BLaER1 (cell line): ENCODE measurements around the gene PARP11.

Source experiments
- H3K27ac ChIP-seq: shearing (Covaris generic); formaldehyde crosslinking; 2 replicates; pipeline ENCODE4 v1.8.1; 2022
- H3K27me3 ChIP-seq: shearing (Covaris generic); formaldehyde crosslinking; 2 replicates; pipeline ENCODE4 v1.8.1; 2022
- H3K36me3 ChIP-seq: shearing (Covaris generic); formaldehyde crosslinking; 2 replicates; pipeline ENCODE4 v1.8.1; 2022
- H3K4me1 ChIP-seq: shearing (Covaris generic); formaldehyde crosslinking; 2 replicates; pipeline ENCODE4 v1.8.1; 2022
- H3K4me2 ChIP-seq: shearing (Covaris generic); formaldehyde crosslinking; 2 replicates; pipeline ENCODE4 v1.8.1; 2022
- H3K4me3 ChIP-seq: shearing (Covaris generic); formaldehyde crosslinking; 2 replicates; pipeline ENCODE4 v1.8.1; 2022
- H3K9ac ChIP-seq: shearing (Covaris generic); formaldehyde crosslinking; 2 replicates; pipeline ENCODE4 v1.8.1; 2022
- H3K9me3 ChIP-seq: shearing (Covaris generic); formaldehyde crosslinking; 2 replicates; pipeline ENCODE4 v1.8.1; 2022
- H4K20me1 ChIP-seq: shearing (Covaris generic); formaldehyde crosslinking; 2 replicates; pipeline ENCODE4 v1.8.1; 2022
- Cebpa-rat ChIP-seq: shearing (Covaris generic); IDR thresholded peaks from 2 replicates; pipeline ENCODE4 v1.8.1; 2022

PARP11 gene

GRCh38 chr12:3872800-3873636 lies at the start of gene PARP11:
Gene PARP11, minus strand, starts transcription at chr12:3873399. Its CDS starts 170 bp downstream, at chr12:3873229.
- no peak for TF ChIP-seq Cebpa-rat

GRCh38 chr12:3922033-3922432 lies 48.8 kb upstream of the PARP11 start:
- H3K4me3 ChIP-seq: no peak overlapping the region
- no peak overlapping the region for H3K27ac ChIP-seq
- no peak overlapping the region for H3K9ac ChIP-seq
- no peaks in the 10 kb centered on the region for H3K4me1 ChIP-seq
- H4K20me1 ChIP-seq: no peaks in the 10 kb centered on the region
- no peak for TF ChIP-seq Cebpa-rat
- no peaks in the 10 kb centered on the region for H3K27me3 ChIP-seq
- H3K9me3 ChIP-seq: no peaks in the 10 kb centered on the region
- no peak overlapping the region for H3K4me2 ChIP-seq
- H3K36me3 ChIP-seq: no peaks in the 10 kb centered on the region

More at GRCh38 chr12:3872800-3873636, at the start of gene PARP11:
- peak within 1 kb of the TSS; percentile 71 for H3K4me3 ChIP-seq
- H3K36me3 ChIP-seq: no peaks in the 10 kb centered on the region
- no peaks in the 10 kb centered on the region for H4K20me1 ChIP-seq
- peaks cover 2% of the 10 kb centered on the region; the same call in 1 of the 2 replicates for H3K9me3 ChIP-seq
- H3K27ac ChIP-seq: peak within 1 kb of the TSS; percentile 80
- H3K27me3 ChIP-seq: no peaks in the 10 kb centered on the region
- H3K9ac ChIP-seq: peak within 1 kb of the TSS; percentile 79
- peak within 1 kb of the TSS; percentile 83 for H3K4me2 ChIP-seq
- peaks cover 38% of the 10 kb centered on the region for H3K4me1 ChIP-seq

GRCh38 chr12:3921526-3921925 lies 48.3 kb upstream of the PARP11 start:
- Histone ChIP-seq H4K20me1 (no peaks in the 10 kb centered on the region), H3K27me3 (no peaks in the 10 kb centered on the region), H3K4me3 (no peak overlapping the region), H3K4me1 (no peaks in the 10 kb centered on the region), H3K4me2 (no peak overlapping the region), H3K9me3 (no peaks in the 10 kb centered on the region), H3K27ac (no peak overlapping the region), H3K9ac (no peak overlapping the region), H3K36me3 (no peaks in the 10 kb centered on the region)
- TF ChIP-seq Cebpa-rat: no peak

GRCh38 chr12:3921151-3921471 lies 47.9 kb upstream of the PARP11 start:
- Histone ChIP-seq H3K9ac (no peak overlapping the region), H3K4me2 (no peak overlapping the region), H3K27ac (no peak overlapping the region), H4K20me1 (no peaks in the 10 kb centered on the region), H3K4me1 (no peaks in the 10 kb centered on the region), H3K4me3 (no peak overlapping the region), H3K36me3 (no peaks in the 10 kb centered on the region), H3K27me3 (no peaks in the 10 kb centered on the region), H3K9me3 (no peaks in the 10 kb centered on the region)
- TF ChIP-seq Cebpa-rat: no peak

GRCh38 chr12:3920351-3921150 lies 47.4 kb upstream of the PARP11 start:
- H4K20me1 ChIP-seq: no peaks in the 10 kb centered on the region
- no peak overlapping the region for H3K4me3 ChIP-seq
- no peaks in the 10 kb centered on the region for H3K36me3 ChIP-seq
- TF ChIP-seq Cebpa-rat: no peak
- no peak overlapping the region for H3K4me2 ChIP-seq
- H3K9ac ChIP-seq: no peak overlapping the region
- H3K27ac ChIP-seq: no peak overlapping the region
- no peaks in the 10 kb centered on the region for H3K27me3 ChIP-seq
- H3K9me3 ChIP-seq: no peaks in the 10 kb centered on the region
- no peaks in the 10 kb centered on the region for H3K4me1 ChIP-seq

- H3K27me3 ChIP-seq: no peaks in the 10 kb centered on the region
Measured at GRCh38 chr12:3913278-3913677, 40.1 kb upstream of the PARP11 start.

GRCh38 chr12:3912863-3913262 lies 39.7 kb upstream of the PARP11 start:
- H3K4me1 ChIP-seq: peaks cover 9% of the 10 kb centered on the region
- no peak for TF ChIP-seq Cebpa-rat
- no peaks in the 10 kb centered on the region for H3K36me3 ChIP-seq
- no peak overlapping the region for H3K27ac ChIP-seq
- no peak overlapping the region for H3K9ac ChIP-seq
- no peaks in the 10 kb centered on the region for H4K20me1 ChIP-seq
- no peak overlapping the region for H3K4me2 ChIP-seq
- H3K4me3 ChIP-seq: no peak overlapping the region
- H3K9me3 ChIP-seq: peaks cover 39% of the 10 kb centered on the region
- no peaks in the 10 kb centered on the region for H3K27me3 ChIP-seq

More at GRCh38 chr12:3913278-3913677, 40.1 kb upstream of the PARP11 start:
- no peak for TF ChIP-seq Cebpa-rat
- no peak overlapping the region for H3K9ac ChIP-seq
- H3K27ac ChIP-seq: no peak overlapping the region
- no peaks in the 10 kb centered on the region for H4K20me1 ChIP-seq
- H3K36me3 ChIP-seq: no peaks in the 10 kb centered on the region
- H3K4me1 ChIP-seq: peaks cover 7% of the 10 kb centered on the region; the same call in 1 of the 2 replicates
- H3K9me3 ChIP-seq: peaks cover 39% of the 10 kb centered on the region
- H3K4me3 ChIP-seq: no peak overlapping the region
- H3K4me2 ChIP-seq: no peak overlapping the region

- no peak overlapping the region for H3K4me2 ChIP-seq
- no peak overlapping the region for H3K27ac ChIP-seq
- H3K9me3 ChIP-seq: peaks cover 39% of the 10 kb centered on the region
- no peaks in the 10 kb centered on the region for H3K27me3 ChIP-seq
- H3K4me1 ChIP-seq: peaks cover 18% of the 10 kb centered on the region
- no peak overlapping the region for H3K4me3 ChIP-seq
- TF ChIP-seq Cebpa-rat: no peak
- H3K9ac ChIP-seq: no peak overlapping the region
- H3K36me3 ChIP-seq: no peaks in the 10 kb centered on the region
- no peaks in the 10 kb centered on the region for H4K20me1 ChIP-seq
Measured at GRCh38 chr12:3911409-3911808, 38.2 kb upstream of the PARP11 start.

GRCh38 chr12:3905664-3906063 lies 32.5 kb upstream of the PARP11 start:
- H3K4me2 ChIP-seq: no peak overlapping the region
- H3K27me3 ChIP-seq: no peaks in the 10 kb centered on the region
- H4K20me1 ChIP-seq: no peaks in the 10 kb centered on the region
- H3K36me3 ChIP-seq: no peaks in the 10 kb centered on the region
- no peak overlapping the region for H3K27ac ChIP-seq
- no peak overlapping the region for H3K9ac ChIP-seq
- no peak overlapping the region for H3K4me3 ChIP-seq
- peaks cover 14% of the 10 kb centered on the region for H3K9me3 ChIP-seq
- no peak for TF ChIP-seq Cebpa-rat
- H3K4me1 ChIP-seq: peaks cover 18% of the 10 kb centered on the region

- no peak overlapping the region for H3K27ac ChIP-seq
- no peak overlapping the region for H3K4me2 ChIP-seq
- H3K36me3 ChIP-seq: no peaks in the 10 kb centered on the region
- peaks cover 15% of the 10 kb centered on the region for H3K4me1 ChIP-seq
- H3K27me3 ChIP-seq: no peaks in the 10 kb centered on the region
- peaks cover 7% of the 10 kb centered on the region for H3K9me3 ChIP-seq
- H4K20me1 ChIP-seq: no peaks in the 10 kb centered on the region
- H3K9ac ChIP-seq: no peak overlapping the region
- no peak for TF ChIP-seq Cebpa-rat
- no peak overlapping the region for H3K4me3 ChIP-seq
Measured at GRCh38 chr12:3904999-3905398, 31.8 kb upstream of the PARP11 start.
